Measurements from ENCODE around the gene BMP2K. TPM values are rescaled to one million over a fixed set of nuclear protein-coding genes. Genes with fewer than 3 reads are reported as not detected.

The BMP2K gene
- total RNA-seq, 2 experiments from 2014 or later: 10.3 to 12.4 TPM

DNA sequence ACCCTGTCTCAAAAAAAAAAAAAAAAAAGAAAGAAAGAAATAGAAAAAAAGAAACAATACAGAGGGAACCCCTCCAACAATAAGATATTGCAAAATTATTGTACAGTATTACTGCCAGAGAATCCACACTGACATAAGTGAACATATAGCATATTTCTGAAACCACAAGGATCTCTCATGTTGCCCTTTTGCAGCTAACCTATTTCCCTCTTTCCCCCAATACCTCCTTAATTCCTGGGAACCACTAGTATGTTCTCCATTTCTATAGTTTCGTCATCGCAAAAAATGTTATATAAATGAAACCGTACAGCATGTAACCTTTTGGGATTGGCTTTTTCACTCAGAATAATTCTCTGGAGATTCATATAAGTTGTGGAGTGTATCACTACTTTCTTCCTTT, 20.0 kb upstream of the BMP2K start:
- TF ChIP-seq, protein P1, sequence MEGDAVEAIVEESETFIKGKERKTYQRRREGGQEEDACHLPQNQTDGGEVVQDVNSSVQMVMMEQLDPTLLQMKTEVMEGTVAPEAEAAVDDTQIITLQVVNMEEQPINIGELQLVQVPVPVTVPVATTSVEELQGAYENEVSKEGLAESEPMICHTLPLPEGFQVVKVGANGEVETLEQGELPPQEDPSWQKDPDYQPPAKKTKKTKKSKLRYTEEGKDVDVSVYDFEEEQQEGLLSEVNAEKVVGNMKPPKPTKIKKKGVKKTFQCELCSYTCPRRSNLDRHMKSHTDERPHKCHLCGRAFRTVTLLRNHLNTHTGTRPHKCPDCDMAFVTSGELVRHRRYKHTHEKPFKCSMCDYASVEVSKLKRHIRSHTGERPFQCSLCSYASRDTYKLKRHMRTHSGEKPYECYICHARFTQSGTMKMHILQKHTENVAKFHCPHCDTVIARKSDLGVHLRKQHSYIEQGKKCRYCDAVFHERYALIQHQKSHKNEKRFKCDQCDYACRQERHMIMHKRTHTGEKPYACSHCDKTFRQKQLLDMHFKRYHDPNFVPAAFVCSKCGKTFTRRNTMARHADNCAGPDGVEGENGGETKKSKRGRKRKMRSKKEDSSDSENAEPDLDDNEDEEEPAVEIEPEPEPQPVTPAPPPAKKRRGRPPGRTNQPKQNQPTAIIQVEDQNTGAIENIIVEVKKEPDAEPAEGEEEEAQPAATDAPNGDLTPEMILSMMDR (IDR thresholded peaks at IDR 0.05): no peak
- H3K27ac Mint-ChIP-seq: no peak overlapping the region
- H3K36me3 Mint-ChIP-seq (ENCODE audit: low read depth): no peaks in the 10 kb centered on the region
- H3K4me3 Mint-ChIP-seq: no peak overlapping the region
- H3K4me1 Mint-ChIP-seq (ENCODE audit: low read depth): no peaks in the 10 kb centered on the region
- intact Hi-C loops (cut with micrococcal nuclease): no loop called here
- ATAC-seq (no peak), DNase-seq (no peak)
- ChIA-PET CTCF (interaction anchor here (1.4 kb wide), 1 partner anchor 10 kb away, joined by 3 read pairs; no protein-coding TSS in a partner anchor), POLR2A (no interaction called here)
- no peaks in the 10 kb centered on the region for H3K9me3 Mint-ChIP-seq
- H3K27me3 Mint-ChIP-seq: no peaks in the 10 kb centered on the region

DNA sequence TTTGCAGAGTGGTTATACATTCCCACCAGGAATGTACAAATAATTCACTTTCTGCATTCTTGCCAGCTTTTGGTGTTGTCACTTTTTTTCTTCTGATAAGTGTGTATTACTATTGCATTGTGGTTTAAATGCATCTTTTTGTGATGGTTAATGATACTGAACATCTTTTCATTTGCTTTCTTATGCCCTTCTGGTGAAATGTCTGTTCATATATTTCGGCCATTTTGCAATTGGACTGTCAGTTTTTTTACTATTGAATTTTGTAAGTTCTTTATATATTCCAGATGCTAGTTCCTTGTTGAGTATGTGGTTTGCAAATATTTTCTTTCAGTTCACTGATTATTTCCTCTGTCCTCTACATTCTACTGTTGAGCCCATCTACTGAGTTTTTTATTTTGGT, 19.4 kb upstream of the BMP2K start:
- Mint-ChIP-seq H3K27ac (no peak overlapping the region), H3K27me3 (no peaks in the 10 kb centered on the region), H3K36me3 (ENCODE audit: low read depth) (no peaks in the 10 kb centered on the region), H3K4me1 (ENCODE audit: low read depth) (no peaks in the 10 kb centered on the region), H3K4me3 (no peak overlapping the region), H3K9me3 (no peaks in the 10 kb centered on the region)
- ChIA-PET POLR2A (no interaction called here), CTCF (interaction anchor here (1.4 kb wide), 1 partner anchor 9 kb away, joined by 3 read pairs; no protein-coding TSS in a partner anchor)
- DNase-seq (no peak), ATAC-seq (no peak)
- TF ChIP-seq, protein P1 (IDR thresholded peaks at IDR 0.05): no peak
- intact Hi-C loops (cut with micrococcal nuclease): no loop called here

DNA sequence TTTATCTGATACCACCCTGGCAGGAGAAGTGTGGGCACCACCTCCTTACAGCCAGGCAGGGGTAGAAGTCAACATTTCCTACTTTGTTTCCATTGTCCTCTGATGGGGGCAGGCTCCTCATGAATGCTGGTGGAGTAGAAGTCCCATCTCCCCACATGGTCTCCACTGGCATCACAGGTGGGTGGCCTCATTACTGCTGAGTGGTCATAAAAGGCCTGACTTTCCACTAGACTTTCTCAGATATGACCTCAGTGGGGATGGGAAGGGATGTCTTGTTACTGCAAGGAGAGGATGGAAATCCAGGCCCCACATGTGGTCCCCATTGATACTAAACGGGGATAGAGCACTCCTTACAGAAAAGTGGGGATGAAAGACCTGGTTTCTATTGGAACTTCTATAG, 18.6 kb upstream of the BMP2K start:
- ChIA-PET POLR2A (no interaction called here), CTCF (interaction anchor here (1.4 kb wide), 1 partner anchor 9 kb away, joined by 3 read pairs; no protein-coding TSS in a partner anchor)
- H3K27ac Mint-ChIP-seq: no peak overlapping the region

DNA sequence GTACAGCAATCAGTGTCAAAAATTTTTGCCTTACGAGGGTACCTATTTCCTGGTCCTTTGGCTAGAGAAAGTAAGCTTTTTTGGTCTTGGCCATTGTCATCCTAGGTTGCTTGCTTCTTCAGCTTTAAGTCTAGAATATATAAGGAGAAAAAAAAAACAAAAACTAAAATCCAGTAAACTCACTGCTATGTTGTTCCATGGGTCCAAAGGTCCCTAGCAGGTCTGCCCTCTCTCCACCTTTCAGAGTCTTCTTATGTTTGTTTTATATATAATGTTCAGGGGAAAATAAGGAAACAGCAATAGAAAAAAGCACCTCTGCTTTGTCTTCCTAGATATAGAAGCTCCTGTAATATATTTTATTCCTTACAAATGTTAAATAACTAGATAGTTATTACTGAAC, 18.1 kb upstream of the BMP2K start:
- POLR2A ChIA-PET: no interaction called here
- Mint-ChIP-seq H3K9me3 (no peaks in the 10 kb centered on the region), H3K4me3 (no peak overlapping the region), H3K36me3 (ENCODE audit: low read depth) (no peaks in the 10 kb centered on the region), H3K27me3 (no peaks in the 10 kb centered on the region), H3K27ac (no peak overlapping the region), H3K4me1 (ENCODE audit: low read depth) (no peaks in the 10 kb centered on the region)
- DNase-seq (no peak), ATAC-seq (no peak)
- TF ChIP-seq, protein P1 (IDR thresholded peaks at IDR 0.05): no peak
- intact Hi-C loops (cut with micrococcal nuclease): no loop called here
- CTCF ChIA-PET: no interaction called here

More for the DNA sequence above, 18.6 kb upstream of the BMP2K start:
- no peak overlapping the region for H3K4me3 Mint-ChIP-seq
- DNase-seq (no peak), ATAC-seq (no peak)
- no peaks in the 10 kb centered on the region for H3K9me3 Mint-ChIP-seq
- intact Hi-C loops (cut with micrococcal nuclease): no loop called here
- H3K4me1 Mint-ChIP-seq (ENCODE audit: low read depth): no peaks in the 10 kb centered on the region
- H3K36me3 Mint-ChIP-seq (ENCODE audit: low read depth): no peaks in the 10 kb centered on the region
- H3K27me3 Mint-ChIP-seq: no peaks in the 10 kb centered on the region
- TF ChIP-seq, protein P1 (IDR thresholded peaks at IDR 0.05): no peak

DNA sequence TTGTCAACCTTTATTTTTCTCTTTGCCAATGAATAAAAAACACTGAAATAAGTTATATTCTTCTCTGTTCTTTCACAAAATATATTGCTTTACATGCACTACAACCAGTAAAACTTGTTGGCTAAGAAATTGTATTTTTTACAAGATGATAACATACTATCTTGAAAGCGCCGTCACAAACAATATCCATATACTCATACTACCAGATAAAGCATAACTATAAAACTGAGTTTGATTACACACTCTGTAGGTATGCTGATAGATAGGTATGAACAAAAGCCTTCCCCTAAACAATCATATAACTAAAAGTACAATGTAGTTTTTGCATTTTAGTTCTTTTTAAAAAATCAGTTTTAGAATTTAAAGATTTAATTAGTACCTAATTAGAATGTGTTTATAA, 13.6 kb upstream of the BMP2K start:
- H3K27me3 Mint-ChIP-seq: peaks cover 3% of the 10 kb centered on the region
- H3K4me3 Mint-ChIP-seq: no peak overlapping the region
- no peak for DNase-seq
- H3K36me3 Mint-ChIP-seq (ENCODE audit: low read depth): no peaks in the 10 kb centered on the region
- ChIA-PET CTCF (no interaction called here), POLR2A (no interaction called here)
- no peaks in the 10 kb centered on the region for H3K9me3 Mint-ChIP-seq
- TF ChIP-seq, protein P1 (IDR thresholded peaks at IDR 0.05): no peak
- intact Hi-C loops (cut with micrococcal nuclease): no loop called here
- no peak overlapping the region for H3K27ac Mint-ChIP-seq
- peaks cover 6% of the 10 kb centered on the region for H3K4me1 Mint-ChIP-seq (ENCODE audit: low read depth)
- no peak for ATAC-seq

Measured in activated CD8-positive, alpha-beta T cell treated with anti-CD3 and anti-CD28 coated beads for 36 hours (primary cell).